Gastroesophageal sphincter (tissue), 4 donors: ENCODE data around the gene OXCT1. TPM values are rescaled to one million over a fixed set of nuclear protein-coding genes. Genes with fewer than 3 reads are reported as not detected.

Source experiments
- ATAC-seq: fragments of 150-250 bp; one replicate; pipeline ENCODE4 v1.9.1; 2016; ENCODE audit warnings: mild to moderate bottlenecking, moderate library complexity
- H3K27ac ChIP-seq, 4 donors: fragments of 200-600 bp; sonication (generic) in 3 of 4; 1 replicate in 3 of 4; 2 replicates in 1 of 4; pipeline ENCODE4 v1.5.1; 2016 to 2019
- H3K27me3 ChIP-seq: fragments of 200-600 bp; sonication (generic); one replicate; pipeline ENCODE4 v1.5.1; 2019
- H3K36me3 ChIP-seq, 2 donors: fragments of 200-600 bp; sonication (generic); one replicate each; pipeline ENCODE4 v1.5.1; 2019; ENCODE audit warnings: control low read depth in 1 of 2
- H3K4me1 ChIP-seq, 3 donors: fragments of 200-600 bp; sonication (generic); 1 replicate in 2 of 3; 2 replicates in 1 of 3; pipeline ENCODE4 v1.5.1; 2016 to 2019; ENCODE audit warnings: control low read depth in 2 of 3
- H3K4me3 ChIP-seq, 2 donors: fragments of 200-600 bp; sonication (generic); one replicate each; pipeline ENCODE4 v1.5.1; 2019; ENCODE audit warnings: mild to moderate bottlenecking in 1 of 2, moderate library complexity in 1 of 2
- H3K9me3 ChIP-seq, 3 donors: fragments of 200-600 bp; sonication (generic); one replicate each; pipeline ENCODE4 v1.5.1; 2017 to 2019; ENCODE audit warnings: control low read depth in 2 of 3
- EP300 ChIP-seq: sonication (generic); formaldehyde crosslinking; IDR thresholded peaks from one replicate; pipeline ENCODE4 v1.6.1; 2017; ENCODE audit warnings: antibody characterized with exemption, mild to moderate bottlenecking
- POLR2A ChIP-seq, 2 donors: fragments of 450-650 bp; IDR thresholded peaks; one replicate each; pipeline ENCODE4 v1.6.1; 2017; ENCODE audit warnings: antibody characterized with exemption in 2 of 2, mild to moderate bottlenecking in 2 of 2, moderate library complexity in 1 of 2
- POLR2AphosphoS5 ChIP-seq: sonication (generic); formaldehyde crosslinking; IDR thresholded peaks from one replicate; pipeline ENCODE4 v1.6.1; 2017; ENCODE audit warnings: antibody characterized with exemption
- WGBS, 2 donors: methylation state at CpG; one replicate each; pipeline ENCODE4 v1.1.5; 2018; ENCODE audit warnings: low coverage in 1 of 2; 5-methylcytosine and 5-hydroxymethylcytosine counted together
- total RNA-seq, 4 donors: library from RNA; depleted of rRNA; stranded (reverse); fragments of >200 nt; gene quantifications; one replicate each; pipeline ENCODE4 v1.1.0, GENCODE V29; 2016
- TF ChIP-seq, protein P1 (sequence below), 4 experiments: fragments of 200-600 bp in 2 of 4; fragments of 450-650 bp in 2 of 4; sonication (generic) in 1 of 4; IDR thresholded peaks; one replicate each; pipeline ENCODE4 v1.5.1; 2017 to 2019; ENCODE audit warnings: antibody characterized with exemption in 4 of 4, mild to moderate bottlenecking in 2 of 4, moderate library complexity in 2 of 4

The OXCT1 gene
- total RNA-seq, 4 donors from 2014 or later, result 38.5 to 63.5 (median 42.1) TPM

DNA sequence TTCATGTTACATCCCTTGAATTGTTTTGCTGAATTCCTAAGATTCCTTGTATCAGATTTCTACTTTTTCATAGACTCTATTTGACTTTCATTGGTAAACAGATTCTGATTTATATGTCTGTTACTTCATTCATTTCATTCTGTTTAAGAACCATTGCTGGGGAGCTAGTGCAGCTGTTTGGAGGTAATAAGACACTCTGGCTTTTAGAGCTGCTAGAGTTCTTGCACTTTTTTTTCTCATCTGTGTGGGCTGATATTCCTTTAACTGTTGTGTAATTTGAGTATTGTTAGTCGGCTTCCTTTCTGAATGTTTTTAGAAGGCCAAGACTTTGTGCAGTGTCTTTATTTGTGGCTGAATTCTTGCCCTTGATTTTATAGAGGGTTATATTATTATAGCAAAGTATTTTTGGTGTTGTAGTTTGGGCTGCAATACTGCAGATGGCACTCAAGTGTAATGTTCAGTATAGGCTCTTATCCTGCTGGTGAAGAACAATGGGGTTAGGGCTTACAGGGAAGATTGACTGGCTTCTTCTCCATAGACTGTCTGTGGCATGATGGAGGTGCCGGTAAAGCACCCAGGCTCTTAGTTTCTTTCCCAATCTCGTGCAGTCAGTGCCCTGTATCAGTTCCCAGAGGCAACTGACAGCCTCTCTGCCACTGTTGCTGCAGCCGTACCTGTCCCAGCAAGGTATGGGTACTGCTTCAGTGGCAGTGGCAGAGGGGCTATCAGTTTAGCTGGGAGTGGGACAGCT is 162.2 kb downstream of the OXCT1 start:
- no peaks in the 10 kb centered on the region for H3K4me1 ChIP-seq
- no peak for ATAC-seq
- H3K36me3 ChIP-seq, result no peaks in the 10 kb centered on the region
- peaks cover 0 to 38% (median 0%) of the 10 kb centered on the region in 3 donors for H3K9me3 ChIP-seq
- no peaks in the 10 kb centered on the region for H3K27me3 ChIP-seq
- H3K4me3 ChIP-seq, result no peak overlapping the region
- TF ChIP-seq POLR2AphosphoS5 (no peak), POLR2A (IDR thresholded peaks at IDR 0.05) (no peak), EP300 (no peak)
- TF ChIP-seq, protein P1, sequence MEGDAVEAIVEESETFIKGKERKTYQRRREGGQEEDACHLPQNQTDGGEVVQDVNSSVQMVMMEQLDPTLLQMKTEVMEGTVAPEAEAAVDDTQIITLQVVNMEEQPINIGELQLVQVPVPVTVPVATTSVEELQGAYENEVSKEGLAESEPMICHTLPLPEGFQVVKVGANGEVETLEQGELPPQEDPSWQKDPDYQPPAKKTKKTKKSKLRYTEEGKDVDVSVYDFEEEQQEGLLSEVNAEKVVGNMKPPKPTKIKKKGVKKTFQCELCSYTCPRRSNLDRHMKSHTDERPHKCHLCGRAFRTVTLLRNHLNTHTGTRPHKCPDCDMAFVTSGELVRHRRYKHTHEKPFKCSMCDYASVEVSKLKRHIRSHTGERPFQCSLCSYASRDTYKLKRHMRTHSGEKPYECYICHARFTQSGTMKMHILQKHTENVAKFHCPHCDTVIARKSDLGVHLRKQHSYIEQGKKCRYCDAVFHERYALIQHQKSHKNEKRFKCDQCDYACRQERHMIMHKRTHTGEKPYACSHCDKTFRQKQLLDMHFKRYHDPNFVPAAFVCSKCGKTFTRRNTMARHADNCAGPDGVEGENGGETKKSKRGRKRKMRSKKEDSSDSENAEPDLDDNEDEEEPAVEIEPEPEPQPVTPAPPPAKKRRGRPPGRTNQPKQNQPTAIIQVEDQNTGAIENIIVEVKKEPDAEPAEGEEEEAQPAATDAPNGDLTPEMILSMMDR (IDR thresholded peaks at IDR 0.05), result no peak
- WGBS, 2 donors, result 49 to 60% methylated on average over 3 of the region's 4 CpGs
- no peak overlapping the region for H3K27ac ChIP-seq

DNA sequence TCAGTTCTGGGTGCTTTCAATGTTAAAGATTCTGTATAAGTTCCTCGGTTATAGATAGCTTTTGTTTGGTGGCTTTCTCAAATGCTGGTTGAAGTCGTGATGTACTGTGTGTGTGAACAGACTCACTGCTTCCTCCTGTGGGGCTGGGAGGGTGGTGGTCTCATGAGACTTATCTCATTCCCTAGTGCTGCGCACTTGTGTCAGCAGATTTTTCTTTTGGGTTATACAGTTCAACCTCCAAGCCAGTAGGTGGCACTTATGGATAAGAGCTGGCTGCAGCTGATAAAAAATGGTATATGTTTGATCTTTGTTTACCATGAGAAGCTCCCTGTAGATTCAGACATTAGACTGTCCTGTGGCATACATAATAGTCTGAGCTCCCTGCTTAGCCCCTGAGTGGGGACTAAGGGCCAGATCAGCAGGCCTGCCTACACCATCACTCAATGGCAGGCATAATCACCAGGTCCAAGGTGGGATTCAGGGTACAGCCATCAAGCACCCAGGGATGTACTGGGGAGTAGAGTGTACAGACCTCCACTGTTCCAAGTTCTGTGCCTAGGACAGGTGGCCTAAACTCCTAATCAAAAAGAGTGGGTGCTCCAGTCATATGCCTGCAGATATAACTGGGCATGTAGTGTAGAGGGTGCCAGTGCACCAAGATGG is 174.2 kb downstream of the OXCT1 start:
- 85 to 97% methylated on average over 2 to 3 of the region's 3 CpGs for WGBS, 2 donors
- Histone ChIP-seq H3K27me3 (peaks cover 7% of the 10 kb centered on the region), H3K9me3 (peaks cover 0 to 4% (median 0%) of the 10 kb centered on the region in 3 donors), H3K27ac (no peak overlapping the region), H3K4me1 (no peaks in the 10 kb centered on the region), H3K4me3 (no peak overlapping the region), H3K36me3 (no peaks in the 10 kb centered on the region)
- ATAC-seq, result no peak
- TF ChIP-seq POLR2A (IDR thresholded peaks at IDR 0.05) (no peak), EP300 (no peak), POLR2AphosphoS5 (no peak)
- TF ChIP-seq, protein P1 (IDR thresholded peaks at IDR 0.05), result peak in 2 of 4 experiments; percentile 11 to 33

DNA sequence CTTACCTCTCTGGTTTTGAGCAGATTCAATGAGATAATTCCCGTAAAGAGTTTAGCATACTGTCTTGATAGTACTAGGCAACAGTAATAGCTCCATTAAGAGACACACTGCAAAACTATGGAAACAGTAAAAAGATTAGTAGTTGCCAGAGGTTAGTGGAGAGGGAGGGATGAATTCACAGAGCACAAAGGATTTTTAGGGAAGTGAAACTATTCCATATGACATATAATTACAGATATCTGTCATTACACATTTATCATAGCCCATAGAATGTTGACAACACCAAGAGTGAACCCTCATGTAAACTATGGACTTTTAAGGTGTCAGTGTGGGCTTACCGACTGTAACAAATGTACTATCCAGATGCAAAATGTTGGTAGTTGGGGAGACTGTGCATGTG is 183.5 kb downstream of the OXCT1 start:
- Histone ChIP-seq H3K36me3 (no peaks in the 10 kb centered on the region), H3K27ac (no peak overlapping the region), H3K27me3 (no peaks in the 10 kb centered on the region), H3K4me3 (no peak overlapping the region), H3K9me3 (peaks cover 0 to 2% (median 0%) of the 10 kb centered on the region in 3 donors), H3K4me1 (no peaks in the 10 kb centered on the region)
- 10 to 57% methylated on average over 2 of the region's 2 CpGs for WGBS, 2 donors
- TF ChIP-seq EP300 (no peak), POLR2AphosphoS5 (no peak), POLR2A (IDR thresholded peaks at IDR 0.05) (no peak)
- TF ChIP-seq, protein P1 (IDR thresholded peaks at IDR 0.05), result no peak
- ATAC-seq, result no peak

- Histone ChIP-seq H3K27ac (no peak overlapping the region), H3K27me3 (no peaks in the 10 kb centered on the region), H3K36me3 (no peaks in the 10 kb centered on the region), H3K4me3 (no peak overlapping the region), H3K9me3 (no peaks in the 10 kb centered on the region), H3K4me1 (no peaks in the 10 kb centered on the region)
- no peak for TF ChIP-seq EP300
- no peak for TF ChIP-seq POLR2A (IDR thresholded peaks at IDR 0.05)
- TF ChIP-seq, protein P1 (IDR thresholded peaks at IDR 0.05), result no peak
- no peak for TF ChIP-seq POLR2AphosphoS5
- ATAC-seq, result no peak
Measured at GRCh38 chr5:41686191-41686590, 184.0 kb downstream of the OXCT1 start.

DNA sequence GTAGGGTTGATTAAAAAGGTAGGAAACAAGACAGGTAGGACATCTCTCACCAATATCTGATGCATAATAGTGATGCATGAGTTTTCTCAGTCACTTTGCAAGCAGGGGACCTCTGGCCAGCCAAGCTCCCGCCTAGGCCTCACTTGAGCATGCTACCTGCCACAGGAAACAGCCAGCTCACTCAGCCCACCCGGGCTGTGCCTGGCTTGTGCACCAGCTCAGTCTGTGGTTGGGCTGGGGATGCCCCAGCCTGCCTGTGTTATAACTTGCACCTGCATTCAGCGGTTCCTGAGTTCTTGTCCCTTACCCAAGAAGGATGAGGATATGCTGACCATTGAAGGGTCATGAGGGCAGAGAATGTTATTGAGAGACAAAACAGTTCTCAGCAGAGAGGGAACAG is 187.0 kb downstream of the OXCT1 start:
- 83 to 87% methylated on average over 1 to 3 of the region's 3 CpGs for WGBS, 2 donors
- Histone ChIP-seq H3K4me3 (no peak overlapping the region), H3K36me3 (no peaks in the 10 kb centered on the region), H3K27ac (no peak overlapping the region), H3K4me1 (no peaks in the 10 kb centered on the region), H3K9me3 (peaks cover 0 to 9% (median 0%) of the 10 kb centered on the region in 3 donors), H3K27me3 (no peaks in the 10 kb centered on the region)
- TF ChIP-seq EP300 (no peak), POLR2A (IDR thresholded peaks at IDR 0.05) (no peak)
- no peak for ATAC-seq
